Measurements from ENCODE around the gene WNT8B.

The WNT8B gene

DNA sequence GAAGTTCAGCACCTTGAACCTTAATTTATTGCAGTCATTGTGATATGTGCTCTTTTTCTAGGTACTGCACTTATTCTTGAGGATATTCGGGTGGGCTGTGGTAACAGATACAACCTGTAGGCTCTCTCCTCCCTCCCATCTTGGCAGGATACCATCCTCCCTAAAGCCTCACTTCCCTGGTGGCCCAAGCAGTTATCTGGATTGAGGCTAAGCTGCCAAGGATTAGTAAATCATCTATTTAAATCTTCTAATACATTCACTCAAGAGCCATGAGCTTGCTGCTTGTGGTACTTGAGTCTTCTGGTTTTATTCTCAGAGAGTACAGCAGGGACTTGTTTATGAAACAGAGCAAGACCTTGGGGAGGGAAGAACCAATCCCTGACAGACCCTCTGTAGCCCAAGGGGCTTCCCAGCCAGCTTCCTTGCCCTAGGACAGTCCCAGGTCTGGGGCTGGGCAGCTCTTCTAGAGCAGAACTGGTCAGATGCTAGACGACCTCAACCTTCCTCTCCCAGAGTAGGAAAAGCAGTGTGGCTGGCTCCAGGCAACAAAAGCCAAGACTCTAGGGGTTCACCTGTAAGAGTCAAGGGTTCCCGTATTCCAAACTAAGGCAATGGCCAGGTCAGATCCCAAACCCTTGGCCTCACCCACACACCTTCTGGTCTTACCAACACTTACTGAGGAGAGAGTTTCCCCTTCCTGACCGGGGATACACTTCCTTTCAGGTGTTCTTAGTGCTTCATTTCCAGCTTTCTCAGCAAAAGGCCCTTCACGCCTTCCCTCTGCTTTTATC lies 21.3 kb downstream of the WNT8B start:
- no peak for DNase-seq (ENCODE audit: low spot score)

DNA sequence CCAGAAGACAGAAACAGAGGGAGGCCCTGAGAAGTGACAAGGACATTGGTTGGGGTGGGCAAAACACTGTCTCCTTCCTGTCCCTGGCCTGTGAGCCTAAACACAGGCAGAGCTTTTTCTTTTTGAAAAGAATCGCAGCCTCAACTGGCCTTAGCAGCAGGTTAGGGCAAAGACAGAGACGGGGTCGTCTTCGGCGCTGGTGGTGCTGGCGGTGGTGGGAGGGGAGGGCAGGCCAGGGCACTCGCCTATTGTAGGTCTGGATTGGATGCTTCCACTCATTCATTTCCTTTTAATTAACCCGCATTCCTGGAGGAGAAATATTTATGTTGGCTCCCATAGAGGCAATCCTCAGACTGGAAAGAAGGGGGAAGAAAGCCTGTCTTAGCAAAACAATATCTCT lies 22.6 kb downstream of the WNT8B start:
- no peak for DNase-seq (ENCODE audit: low spot score)

DNA sequence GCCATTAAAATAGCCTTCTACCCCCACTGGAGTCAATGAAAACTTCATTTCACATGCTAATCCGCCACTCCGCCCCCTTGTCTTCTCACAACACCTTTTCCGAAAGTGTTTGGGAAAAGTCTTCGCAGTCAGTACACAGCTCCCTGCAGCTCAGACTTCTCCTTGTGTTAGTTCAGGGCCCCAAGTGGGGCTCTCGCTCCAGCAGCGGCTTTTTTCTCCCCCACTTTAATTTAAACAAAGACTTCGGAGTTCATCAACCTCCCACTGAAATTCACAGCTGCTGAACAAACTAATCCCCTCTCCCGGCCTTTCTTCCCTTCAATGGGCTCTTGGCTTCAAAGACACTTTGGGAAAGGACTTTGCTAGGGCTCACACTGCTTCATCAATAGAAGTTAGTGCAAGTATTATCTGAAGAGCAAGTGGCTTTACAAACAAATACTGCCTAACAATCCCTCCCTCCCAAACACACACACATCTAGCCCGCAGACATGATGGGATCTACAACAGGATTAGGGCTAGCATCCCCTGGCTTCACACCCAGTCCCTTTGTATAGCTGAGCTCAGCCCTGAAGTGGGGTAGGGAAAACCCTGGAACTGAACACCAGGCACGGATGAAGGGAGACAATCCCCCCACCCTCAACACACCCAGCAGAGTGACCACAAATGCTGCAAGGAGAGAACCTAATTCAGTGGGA lies 23.1 kb downstream of the WNT8B start:
- DNase-seq (ENCODE audit: low spot score) = no peak

DNA sequence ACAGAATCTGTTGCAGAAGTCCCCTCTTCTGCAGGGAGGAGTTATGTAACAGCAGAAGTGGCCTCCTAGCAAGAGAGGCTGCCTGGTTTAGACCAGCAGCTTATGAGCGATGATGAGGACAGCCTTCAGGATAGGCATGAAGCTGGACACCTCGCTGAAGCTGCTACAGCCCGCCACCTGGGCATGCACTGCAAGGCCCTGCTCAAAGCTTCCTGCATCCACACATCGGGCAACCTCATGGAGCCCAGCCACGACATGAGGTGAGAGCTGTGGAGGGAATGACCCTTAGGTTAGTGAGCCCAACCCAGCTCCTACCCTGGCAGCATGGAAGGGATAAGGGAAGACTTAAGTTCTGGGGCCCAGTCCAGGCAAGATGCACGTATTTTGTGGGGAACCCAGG lies 24.7 kb downstream of the WNT8B start:
- no peak for DNase-seq (ENCODE audit: low spot score)

DNA sequence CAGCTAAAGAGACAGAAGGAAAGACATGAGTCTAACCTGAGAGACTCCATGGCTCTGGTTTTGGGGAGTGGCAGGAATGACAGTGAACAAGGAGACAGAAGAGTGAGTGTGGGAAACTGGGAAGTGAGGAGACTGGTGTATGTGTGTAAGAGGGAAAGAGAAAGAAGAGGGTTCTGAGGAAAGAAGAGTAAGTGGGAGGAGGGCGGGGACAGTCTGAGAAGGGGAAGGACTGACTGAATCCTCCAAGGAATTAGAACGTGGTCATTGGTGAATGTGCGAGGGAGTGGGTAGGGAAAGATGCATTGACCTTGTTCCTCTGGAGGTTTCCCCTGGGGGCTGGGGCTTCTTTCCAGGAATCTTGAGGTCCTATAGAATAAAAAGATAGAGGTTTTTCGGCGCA lies 26.6 kb downstream of the WNT8B start:
- no peak for DNase-seq (ENCODE audit: low spot score)

DNA sequence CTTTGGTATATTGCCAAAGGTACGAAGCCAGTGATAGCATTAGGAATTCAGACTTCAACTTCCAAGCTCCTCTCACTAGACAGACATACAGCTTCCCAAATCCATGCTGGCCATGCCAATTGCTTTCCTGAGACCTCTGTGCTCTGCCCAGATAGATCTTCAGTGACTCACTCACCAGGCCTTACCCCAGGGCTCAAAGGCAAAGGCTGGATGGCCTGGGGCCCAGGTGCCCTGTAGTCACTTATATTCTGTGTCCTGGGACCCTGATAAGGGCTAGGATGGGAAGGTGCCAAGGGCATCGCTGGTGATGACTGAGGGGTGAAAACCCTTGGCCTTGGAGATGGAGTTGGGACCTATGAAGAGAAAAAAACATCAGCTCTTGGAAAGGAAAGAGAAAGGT lies 27.7 kb downstream of the WNT8B start:
- DNase-seq (ENCODE audit: low spot score) = no peak

DNA sequence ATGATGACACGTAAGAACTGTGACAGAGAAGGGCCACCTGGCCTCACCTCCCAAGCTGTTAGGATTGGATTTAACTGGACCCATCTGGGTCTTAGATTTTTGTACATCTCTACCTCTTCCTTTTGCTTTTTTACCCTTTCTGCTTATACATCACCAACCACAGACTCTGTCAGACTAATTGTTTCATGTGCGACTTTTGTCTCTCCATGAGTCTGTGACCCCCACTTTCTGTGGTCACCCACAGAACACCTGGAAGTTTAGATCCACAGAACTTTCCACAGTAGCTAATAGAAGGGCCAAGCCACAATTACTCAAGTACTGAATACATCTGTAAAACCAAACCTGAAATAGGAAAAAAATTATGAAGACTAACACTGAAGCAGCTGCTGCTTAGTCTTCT lies 33.8 kb downstream of the WNT8B start:
- no peak for DNase-seq (ENCODE audit: low spot score)

DNA sequence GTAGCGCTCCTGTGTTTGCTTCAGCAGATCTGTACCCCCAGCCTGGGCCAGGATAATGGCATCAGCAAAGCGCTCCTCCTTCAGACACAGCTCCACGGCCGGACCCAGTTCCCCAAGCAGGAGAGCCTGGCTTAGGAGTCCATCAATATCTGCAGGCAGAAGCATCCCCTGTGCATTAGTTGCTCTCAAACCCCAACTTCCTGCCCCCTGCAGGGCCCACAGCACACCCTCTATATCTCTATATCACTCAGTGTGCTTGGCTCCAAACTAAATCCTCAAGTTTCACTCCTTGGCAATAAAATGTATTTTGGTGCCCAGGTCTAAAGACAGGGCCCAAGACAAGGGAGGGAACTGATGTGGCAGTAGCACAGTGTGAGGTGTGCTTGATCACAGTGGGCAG lies 35.2 kb downstream of the WNT8B start:
- DNase-seq (ENCODE audit: low spot score) = no peak

DNA sequence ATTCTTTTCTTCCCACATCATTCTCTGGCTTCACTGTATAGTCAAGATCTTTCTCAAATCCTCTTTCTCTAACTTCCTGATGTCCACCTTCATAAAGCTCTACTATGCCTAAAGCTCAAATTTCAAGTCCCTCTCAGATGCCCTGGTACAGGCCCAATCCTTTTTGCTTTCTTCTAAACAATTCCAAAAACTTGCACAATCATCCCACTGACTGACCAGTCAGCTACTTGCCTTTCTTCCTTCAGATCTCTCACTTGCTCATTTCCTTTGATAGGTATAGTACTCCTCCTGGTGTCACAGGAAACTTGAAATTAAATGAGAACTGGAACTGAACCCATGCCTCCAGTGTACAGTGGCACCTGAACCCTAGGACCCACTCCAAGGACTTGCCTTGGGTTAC lies 38.6 kb downstream of the WNT8B start:
- DNase-seq (ENCODE audit: low spot score) = no peak

DNA sequence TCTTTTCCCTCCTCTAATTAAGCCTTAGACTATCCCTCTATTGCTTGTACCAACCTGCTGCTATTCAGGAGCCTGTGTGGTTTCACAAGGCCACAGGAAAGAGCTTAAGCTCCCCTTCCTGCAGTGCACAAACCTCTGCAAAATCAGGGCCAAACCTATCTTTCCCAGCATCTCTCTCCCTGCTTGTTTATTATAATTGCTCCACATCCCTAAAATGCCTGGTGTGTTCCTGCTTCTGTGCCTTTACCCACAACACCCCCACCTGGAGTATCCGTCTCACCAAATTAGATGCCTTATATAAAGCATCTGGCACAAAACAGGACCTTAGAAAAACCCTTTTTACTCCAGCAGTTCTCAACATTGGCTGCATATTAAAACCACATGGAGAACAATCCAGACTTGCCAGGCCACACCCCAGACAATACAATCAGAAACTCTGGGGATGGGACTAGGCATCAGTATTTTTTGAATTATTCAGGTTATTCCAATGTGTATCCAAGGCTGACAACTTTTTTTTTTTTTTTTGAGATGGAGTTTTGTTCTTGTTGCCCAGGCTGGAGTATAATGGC lies 40.2 kb downstream of the WNT8B start:
- DNase-seq (ENCODE audit: low spot score) = no peak

DNA sequence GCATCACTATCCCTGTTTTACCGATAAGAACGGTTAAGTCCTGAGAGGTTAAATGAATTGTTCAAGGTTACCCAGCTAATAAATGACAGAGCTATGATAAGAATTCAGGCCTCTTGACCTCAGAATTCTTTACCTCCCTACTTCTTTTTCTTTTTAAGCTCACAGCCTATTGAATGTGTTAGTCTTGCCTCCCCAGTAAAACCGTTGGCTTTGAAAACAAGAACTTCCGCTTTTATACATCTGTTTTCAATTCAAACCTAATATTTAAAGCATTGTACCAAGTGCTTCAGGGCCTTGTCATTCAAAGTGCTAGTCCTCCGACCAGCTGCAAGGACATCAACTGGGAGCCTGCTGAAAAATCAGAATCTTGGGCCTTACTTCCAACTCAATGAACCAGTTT lies 41.3 kb downstream of the WNT8B start:
- DNase-seq (ENCODE audit: low spot score) = no peak

DNA sequence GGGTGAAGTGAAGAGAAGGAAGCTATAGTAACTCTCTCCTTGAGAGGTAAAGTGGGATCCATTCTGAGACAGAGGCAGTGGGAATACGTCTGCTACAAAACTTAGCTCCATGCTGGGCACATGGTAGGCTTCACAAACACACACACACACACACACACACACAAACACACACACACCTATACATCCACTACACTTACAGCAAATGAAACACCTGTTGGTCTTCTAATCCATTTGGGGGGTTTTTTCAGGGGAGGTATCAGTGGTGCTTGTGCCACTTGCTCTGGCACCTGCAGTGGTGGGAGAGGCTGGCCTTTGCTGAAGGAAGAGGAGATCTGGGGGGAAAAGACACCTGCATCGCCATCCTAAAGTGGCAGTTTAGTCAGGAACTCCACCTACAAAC lies 42.4 kb downstream of the WNT8B start:
- DNase-seq (ENCODE audit: low spot score) = no peak

DNA sequence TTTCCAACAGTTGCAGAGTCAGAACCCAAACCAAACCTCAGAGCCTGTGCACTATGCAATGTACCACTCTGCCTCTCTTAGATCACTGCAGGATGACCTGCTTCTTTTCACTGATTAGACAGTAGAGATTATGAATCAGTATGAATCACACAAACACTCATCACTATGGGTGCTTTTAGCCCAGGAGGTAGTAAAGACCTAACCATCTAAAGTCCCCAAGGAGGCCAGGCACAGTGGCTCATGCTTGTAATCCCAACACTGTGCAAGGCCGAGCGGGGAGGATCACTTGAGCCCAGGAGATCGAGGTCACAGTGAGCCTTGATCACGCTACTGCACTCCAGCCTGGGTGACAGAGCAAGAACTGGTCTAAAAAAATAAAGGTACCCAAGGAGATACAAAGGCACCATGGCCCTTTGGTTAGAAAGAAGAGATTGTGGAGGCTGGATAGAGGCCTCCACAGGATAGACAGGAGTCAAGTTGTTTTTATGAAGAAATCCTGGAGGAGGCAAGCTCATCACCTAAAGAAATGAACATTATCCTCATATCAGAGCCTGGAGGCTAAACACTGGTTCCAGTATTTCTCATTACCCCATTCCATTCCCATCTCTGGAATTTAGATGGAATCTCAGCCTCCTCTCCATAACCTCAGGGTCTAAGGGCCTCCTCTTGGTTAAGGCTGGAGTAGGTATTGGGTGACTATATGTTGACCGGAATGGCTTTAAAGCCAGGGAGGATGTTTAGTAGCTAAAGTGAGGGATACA lies 44.0 kb downstream of the WNT8B start:
- no peak for DNase-seq (ENCODE audit: low spot score)

DNA sequence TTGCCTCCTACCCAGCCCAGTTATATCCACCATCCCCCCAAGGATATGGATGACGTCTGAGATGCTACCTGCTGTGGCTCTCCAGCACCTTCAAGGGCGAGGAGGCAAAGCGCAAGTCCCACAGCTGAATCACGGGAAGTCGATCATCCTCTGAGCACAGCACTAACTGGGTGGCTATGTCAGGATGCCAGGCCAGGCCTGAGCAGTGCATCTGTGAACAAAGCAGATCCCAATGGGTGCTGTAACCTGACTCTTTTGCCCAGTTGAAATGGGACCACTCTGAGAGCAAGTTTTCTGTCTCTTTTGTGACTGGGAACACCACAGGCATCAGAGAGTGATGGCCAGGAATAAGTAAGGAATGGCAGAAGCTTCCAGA lies 44.5 kb downstream of the WNT8B start:
- DNase-seq (ENCODE audit: low spot score) = no peak

DNA sequence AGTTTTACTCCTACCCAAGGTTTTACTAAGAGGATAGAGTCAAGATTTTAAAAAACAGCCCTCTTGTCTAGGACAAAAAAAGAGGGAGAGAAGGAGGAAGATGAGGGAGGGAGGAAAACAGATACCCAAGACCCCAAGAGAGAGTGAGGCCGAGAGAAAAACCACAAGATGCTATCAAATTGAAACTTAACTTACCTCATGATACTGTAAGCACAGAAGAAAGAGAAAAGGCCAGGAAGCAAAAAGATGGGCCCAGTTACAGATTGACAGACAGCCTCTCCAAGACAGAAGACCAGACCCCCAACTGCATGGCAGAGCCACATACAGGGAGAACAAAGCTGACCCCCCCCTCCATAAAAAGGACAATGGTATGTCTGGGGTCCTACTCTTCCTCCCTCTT lies 45.5 kb downstream of the WNT8B start:
- DNase-seq (ENCODE audit: low spot score) = no peak

DNA sequence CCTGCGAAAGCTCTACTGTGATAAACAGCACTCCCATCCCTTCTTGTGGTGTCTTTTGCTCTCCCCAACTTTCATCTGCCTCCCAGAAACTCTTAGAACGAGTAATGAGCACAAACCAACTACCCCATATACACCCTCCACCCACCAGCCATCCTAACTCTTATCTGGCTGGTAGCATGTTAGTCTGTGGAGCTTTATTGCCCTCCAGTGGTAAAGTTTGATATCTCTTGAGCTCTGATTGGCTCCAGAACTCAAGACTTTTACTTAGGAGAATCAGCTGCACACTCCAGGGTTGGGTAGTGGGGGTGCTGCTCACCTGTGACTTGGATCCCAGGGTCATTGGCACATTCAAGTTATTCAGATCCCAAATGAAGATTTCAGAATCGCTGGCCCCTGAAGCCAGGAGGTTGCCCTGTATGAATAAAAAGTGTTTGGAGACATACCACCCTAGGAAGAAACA lies 45.9 kb downstream of the WNT8B start:
- DNase-seq (ENCODE audit: low spot score) = peak; percentile 71

DNA sequence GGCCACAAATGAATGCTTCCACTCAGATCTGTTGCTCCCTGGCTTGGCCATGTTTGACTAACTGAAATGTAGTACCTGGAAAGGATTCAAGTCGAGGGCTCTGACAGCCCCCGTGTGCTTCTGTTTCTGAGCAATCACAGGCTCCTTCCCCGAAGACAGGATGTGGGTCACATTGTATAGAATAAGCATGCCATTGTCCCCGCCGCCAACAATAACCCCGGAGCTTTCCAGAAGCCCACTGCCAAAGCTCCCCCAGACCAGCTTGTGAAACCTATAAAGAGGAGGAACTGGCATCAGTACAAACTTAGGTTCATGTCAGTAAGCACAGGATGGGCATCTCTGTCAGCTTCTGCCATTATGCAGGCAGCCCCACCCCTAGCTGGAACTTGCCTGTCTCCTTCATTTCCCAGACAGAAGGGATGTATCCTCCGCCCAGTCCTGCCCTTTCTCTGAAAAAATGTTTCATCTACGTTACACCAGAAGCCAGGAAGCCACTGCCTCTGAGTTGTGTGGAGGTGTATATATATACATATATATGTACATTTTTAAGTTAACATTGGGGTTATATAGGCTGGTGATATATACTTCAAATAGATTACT lies 46.5 kb downstream of the WNT8B start:
- DNase-seq (ENCODE audit: low spot score) = peak; percentile 70

DNA sequence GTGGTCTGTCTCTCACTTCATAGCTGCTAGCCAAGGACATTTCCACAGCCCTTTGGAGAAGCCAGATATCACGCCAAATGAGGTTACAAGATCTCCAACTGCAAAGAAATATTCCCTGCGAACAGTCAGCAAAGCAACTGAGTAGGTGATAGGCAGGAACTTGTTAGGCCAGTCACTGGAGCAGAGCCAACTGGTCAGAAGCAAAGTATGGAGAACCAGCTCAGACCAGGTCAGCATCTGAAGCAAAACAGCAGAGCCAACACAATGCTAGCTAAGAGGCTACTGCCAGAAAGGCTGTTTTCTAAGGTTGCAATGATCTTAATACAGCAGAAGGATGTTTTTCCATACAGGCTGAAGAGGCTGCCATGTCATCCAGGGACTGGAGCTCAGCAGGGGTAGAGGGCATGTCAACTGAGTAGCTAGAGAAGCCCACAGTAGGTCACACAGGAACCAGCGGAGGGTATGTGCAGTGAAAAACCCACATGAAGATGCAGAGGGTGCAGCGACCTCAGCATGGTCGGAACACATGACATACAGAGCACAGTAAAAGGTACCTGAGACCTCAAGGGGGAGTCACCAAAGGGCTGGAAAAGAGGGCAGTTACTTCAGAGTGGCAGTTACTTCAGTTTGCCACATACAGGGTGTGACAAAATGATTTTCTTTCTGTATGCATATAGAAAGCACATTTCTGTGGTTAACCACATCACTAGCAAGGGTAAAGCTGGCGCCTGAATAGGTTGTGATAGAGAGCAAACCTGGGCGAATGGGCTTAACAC lies 47.9 kb downstream of the WNT8B start:
- DNase-seq (ENCODE audit: low spot score) = peak; percentile 80

DNA sequence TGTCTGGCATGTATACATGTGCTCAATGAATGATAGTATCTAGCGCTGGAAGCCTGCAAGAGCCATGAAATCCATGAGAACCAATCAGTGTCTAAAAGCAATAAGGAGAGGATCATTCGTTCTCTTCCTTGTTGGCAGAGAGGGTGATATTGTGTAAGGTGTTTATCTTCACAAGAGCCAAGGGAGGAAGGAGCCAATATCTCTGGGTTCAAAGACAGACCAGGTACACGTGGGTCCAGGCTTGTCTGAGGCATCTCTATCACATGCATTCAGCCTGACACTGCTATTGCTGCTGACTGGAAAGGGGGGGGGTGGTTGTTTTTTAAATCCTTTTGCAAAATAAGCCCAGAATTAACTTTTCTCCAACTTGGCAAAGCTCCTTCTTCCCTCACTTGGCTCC lies 52.8 kb downstream of the WNT8B start:
- DNase-seq (ENCODE audit: low spot score) = no peak

DNA sequence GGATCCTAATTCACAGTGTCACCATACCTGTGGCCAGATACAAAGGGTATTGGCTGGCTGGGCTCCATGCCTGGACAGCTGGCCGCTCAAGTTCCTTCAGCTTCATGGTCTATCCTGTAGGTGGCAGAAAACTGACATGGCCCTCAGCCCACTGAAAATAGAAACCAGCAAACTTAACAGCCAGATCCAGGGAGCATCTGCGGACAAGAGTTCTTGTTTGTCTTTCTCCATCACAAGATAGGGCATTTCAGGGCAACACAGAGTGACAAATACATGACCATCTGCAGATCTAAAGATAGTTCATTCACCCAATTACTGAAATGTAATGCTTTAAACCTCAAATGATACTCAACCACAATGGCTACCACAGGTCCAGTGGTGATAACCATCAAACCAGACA lies 54.0 kb downstream of the WNT8B start:
- no peak for DNase-seq (ENCODE audit: low spot score)

DNA sequence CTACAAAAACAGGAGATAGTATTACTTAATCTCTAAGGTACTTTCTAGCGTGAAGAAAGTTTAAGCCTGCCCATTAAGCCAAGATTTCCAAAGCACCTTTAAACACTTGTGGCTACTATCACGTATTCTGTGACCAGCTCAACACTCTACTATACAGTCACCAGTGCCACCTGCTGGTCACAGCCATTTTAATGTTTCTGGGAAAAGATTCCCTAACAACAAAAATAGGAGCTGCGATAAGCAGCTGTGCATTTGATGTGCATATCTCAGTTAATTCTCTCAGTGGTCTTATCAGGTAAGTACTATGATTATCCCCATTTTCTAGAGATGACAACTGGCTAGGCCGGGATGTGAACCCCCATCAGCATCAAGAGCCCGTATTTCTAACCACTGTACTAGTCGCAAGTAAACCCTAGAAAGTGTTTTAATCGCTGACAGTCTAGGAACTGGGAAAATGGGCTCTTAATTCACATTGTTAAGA lies 56.0 kb downstream of the WNT8B start:
- peak; percentile 63 for DNase-seq (ENCODE audit: low spot score)

Measured in CD4-positive, alpha-beta T cell treated with Interleukin-15 for 4 hours (primary cell).